ENCODE data around the gene MMP12. TPM values are rescaled to one million over a fixed set of nuclear protein-coding genes. Genes with fewer than 3 reads are reported as not detected.

The MMP12 gene
- total RNA-seq, 1 experiment from 2014 or later = not detected

- Histone ChIP-seq H3K9me3 (ENCODE audit: control insufficient read depth, low read depth, low read length) (no peaks in the 10 kb centered on the region), H3K14ac (ENCODE audit: insufficient read depth, low read length) (no peak overlapping the region), H3K79me2 (ENCODE audit: insufficient read depth, low read length) (no peaks in the 10 kb centered on the region), H3K79me1 (ENCODE audit: insufficient read depth, low read depth, low read length, poor library complexity, severe bottlenecking) (no peaks in the 10 kb centered on the region), H2BK120ac (ENCODE audit: low read depth, low read length, poor library complexity, severe bottlenecking) (no peak overlapping the region), H3K4me2 (ENCODE audit: insufficient read depth, insufficient read length, low read length) (no peak overlapping the region), H3K23me2 (ENCODE audit: insufficient read length, low read depth, low read length, poor library complexity, severe bottlenecking) (no peaks in the 10 kb centered on the region), H2BK12ac (ENCODE audit: insufficient read length, low read depth, low read length) (no peak overlapping the region), H2AFZ (ENCODE audit: low read length) (no peak overlapping the region), H3K56ac (ENCODE audit: insufficient read length, low read depth, low read length) (no peak overlapping the region), H4K91ac (ENCODE audit: insufficient read length, low read depth, low read length) (no peak overlapping the region), H2BK20ac (ENCODE audit: low read depth, low read length, poor library complexity, severe bottlenecking) (no peak overlapping the region), H3K9ac (ENCODE audit: extremely low read depth, insufficient read length, low read length) (no peak overlapping the region), H3K4ac (ENCODE audit: low read depth, low read length) (no peak overlapping the region), H2BK15ac (ENCODE audit: low read depth, low read length) (no peak overlapping the region), H3K27me3 (ENCODE audit: insufficient read depth, low read length) (no peaks in the 10 kb centered on the region), H3K27ac (ENCODE audit: insufficient read length, low read depth, low read length) (no peak overlapping the region), H4K8ac (replicated peaks; ENCODE audit: insufficient read length, low read depth, low read length) (no peak overlapping the region), H4K20me1 (ENCODE audit: control insufficient read depth, insufficient read depth, insufficient read length) (no peaks in the 10 kb centered on the region), H2AK5ac (ENCODE audit: insufficient read length, low read length) (no peak overlapping the region), H3K4me1 (ENCODE audit: insufficient read depth, low read length) (peaks cover 3% of the 10 kb centered on the region; the same call in 1 of the 2 replicates), H3T11ph (ENCODE audit: low read length) (no peak overlapping the region), H4K5ac (ENCODE audit: insufficient read length, low read depth, low read length) (no peak overlapping the region), H3K23ac (ENCODE audit: insufficient read length, low read depth, low read length) (no peak overlapping the region), H3K18ac (ENCODE audit: insufficient read length, low read depth, low read length) (no peak overlapping the region), H2BK5ac (ENCODE audit: insufficient read length, low read length) (no peak overlapping the region)
- no peak for TF ChIP-seq CTCF (conservative IDR thresholded peaks at IDR 0.05)
- DNase-seq = no peak
- Mint-ChIP-seq H3K27me3 (ENCODE audit: low read depth) (no peaks in the 10 kb centered on the region), H3K27ac (no peak overlapping the region), H3K4me3 (no peak overlapping the region), H3K9me3 (no peaks in the 10 kb centered on the region), H3K4me1 (peaks cover 15 to 19% of the 10 kb centered on the region in 2 experiments), H3K36me3 (ENCODE audit: insufficient read depth in 1 of 3, low read depth in 3 of 3) (no peaks in the 10 kb centered on the region)
- WGBS (ENCODE audit: extremely low coverage, insufficient read length, low lambda C conversion rate) = no CpG with 5 or more reads among the region's 2 CpGs
These were observed 37.1 kb downstream of the MMP12 start for GRCh38 chr11:102837646-102838045.
